KG1 (cell line): ENCODE measurements around the gene USP34.
"Not testable (repeated sequence)": the region's sequence is repeated elsewhere in the genome, so short reads cannot be mapped to it uniquely, and the experiment has no call there.

Experiments used
- DNase-seq: peaks from one replicate; lab custom pipeline; 2025; lab: John Stamatoyannopoulos, UW

Gene USP34

DNA sequence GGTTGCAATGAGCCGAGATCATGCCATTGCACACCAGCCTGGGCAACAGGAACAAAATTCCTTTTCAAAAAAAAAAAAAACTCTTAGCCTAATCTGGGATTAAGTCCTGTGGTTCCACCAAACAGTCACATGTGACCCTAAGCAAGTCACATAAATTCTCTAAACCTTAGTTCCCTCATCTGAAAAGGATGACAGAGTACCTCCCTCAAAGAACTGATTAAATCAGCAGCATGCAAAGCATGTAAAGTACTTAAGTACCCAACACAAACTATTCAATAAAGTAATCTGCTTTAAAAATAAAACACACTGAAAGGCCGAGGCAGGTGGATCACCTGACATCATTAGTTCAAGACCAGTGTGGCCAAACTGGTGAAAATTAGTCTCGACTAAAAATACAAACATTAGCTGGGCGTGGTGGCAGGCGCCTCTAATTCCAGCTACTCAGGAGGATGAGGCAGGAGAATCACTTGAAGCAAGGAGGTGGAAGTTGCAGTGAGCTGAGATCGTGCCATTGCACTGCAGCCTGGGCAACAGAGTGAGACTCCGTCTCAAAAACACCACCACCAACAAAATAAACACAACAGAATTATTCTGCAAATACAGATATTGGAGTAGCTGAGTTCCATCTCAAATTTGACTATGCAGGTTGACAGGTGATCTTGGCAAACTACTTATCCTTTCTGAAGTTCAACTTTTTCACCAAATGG is 7.0 kb downstream of the USP34 start:
- no peak for DNase-seq

DNA sequence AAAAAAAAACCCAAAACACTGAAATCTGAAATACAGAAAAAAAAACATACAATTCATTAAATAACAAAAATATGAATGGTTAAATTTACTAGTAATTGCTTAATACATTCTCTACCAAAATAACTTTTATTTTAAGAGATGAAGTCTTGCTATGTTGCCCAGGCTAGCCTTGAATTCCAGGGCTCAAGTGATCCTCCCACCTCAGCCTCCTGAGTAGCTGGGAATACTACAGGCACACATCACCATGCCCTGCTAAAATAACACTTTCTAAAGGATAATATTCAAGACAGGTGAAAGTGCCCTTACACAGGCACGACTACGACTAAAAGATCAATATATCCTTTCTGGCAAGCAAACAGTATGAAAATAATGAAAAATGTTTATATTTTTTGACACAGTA is 9.5 kb downstream of the USP34 start:
- no peak for DNase-seq

DNA sequence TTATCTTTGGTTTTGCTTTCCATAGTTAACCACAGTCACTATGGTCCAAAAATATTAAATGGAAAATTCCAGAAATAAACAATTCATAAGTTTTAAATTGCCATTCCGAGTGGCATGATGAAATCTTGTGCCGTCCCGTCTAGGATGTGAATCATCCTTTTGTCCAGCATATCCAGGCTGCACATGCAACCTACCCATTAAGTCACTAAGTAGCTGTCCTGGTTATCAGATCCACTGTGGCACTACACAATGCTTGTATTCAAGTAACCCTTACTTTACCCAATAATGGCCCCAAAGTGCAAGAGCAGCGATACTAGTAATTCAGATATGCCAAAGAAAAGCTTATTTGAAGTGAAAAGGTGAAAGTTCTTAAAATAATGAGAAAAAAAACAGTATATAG is 10.7 kb downstream of the USP34 start:
- no peak for DNase-seq

DNA sequence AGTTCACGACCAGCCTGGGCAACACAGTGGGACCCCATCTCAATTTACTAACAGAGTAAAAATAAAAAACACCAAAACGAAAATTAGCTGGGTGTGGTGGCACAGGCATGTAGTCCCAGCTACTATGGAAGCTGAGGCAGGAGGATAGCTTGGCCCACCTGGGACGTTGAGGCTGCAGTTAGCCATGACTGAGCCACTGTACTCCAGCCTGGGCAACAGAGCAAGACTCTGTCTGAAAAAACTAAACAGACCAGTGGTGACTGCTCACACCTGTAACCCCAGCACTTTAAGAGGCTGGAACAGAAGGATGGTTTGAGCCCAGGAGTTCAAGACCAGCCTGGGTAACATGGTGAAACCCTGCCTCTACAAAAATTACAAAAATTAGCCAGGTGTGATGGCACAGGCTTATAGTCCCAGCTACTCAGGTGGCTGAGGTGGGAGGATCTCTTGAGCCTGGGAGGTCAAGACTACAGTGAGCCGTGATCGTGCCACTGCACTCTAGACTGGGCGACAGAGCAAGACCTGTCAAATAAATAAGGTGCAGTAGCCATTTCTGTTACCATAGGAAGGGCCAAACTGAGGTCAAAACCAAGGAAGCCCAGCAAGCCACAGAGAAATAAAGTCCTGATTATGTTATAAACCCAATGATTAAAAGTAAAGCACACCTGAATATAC is 14.0 kb downstream of the USP34 start:
- no peak for DNase-seq

DNA sequence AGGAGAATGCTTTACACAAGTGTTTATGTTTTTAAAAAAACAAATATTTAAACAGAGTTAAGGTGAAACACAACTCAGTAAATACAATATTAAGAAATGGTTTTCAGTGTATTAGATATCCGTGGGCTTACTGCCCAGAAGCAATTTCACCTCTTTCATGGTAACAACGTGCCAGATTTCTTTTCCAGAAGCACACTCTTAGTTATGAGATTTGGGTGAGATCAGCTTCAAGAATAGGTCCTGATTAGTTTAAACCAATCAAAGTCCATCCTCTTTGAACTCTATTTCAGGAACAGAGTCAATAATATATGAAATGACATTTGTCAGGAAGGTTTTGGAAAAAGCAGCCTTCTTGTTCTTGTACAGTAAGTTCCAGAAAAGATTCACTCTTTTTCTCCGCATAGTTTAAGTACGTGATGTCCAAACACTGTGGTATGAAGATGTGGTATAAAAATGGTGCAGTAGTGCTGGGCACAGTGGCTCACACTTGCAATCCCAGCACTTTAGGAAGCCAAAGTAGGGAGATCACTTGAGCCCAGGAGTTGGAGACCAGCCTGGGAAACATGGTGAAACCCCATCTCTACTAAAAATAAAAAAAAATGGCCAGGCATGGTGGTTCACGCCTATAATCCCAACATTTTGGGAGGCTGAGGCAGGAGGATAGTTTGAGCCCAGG is 14.7 kb downstream of the USP34 start:
- DNase-seq: no peak

DNA sequence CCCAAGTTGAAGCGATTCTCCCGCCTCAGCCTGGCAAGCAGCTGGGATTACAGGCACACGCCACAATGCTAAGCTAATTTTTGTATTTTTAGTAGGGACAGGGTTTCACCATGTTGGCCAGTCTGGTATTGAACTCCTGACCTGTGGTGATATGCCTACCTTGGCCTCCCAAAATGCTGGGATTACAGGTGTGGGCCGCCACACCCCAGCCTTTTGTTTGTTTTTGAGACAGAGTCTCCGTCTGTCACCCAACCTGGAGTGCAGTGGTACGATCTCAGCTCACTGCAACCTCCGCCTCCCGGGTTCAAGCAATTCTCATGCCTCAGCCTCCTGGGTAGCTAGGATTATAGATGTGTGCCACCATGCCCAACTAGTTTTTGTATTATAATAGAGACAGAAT is 15.9 kb downstream of the USP34 start:
- not testable (repeated sequence) for DNase-seq

DNA sequence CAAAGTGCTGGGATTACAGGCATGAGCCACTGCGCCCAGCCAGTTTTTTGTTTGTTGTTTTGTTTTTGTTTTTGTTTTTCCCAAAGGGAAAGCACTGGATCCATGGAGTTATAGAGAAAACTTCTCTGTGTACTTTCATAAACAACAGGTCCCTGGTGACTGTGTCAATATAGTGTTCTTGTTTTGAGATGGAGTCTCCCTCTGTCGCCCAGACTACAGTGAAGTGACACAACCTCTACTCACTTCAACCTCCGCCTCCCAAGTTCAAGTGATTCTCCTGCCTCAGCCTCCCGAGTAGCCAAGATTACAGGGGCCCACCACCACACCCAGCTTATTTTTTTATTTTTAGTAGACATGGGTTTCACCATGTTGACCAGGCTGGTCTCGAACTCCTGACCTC is 16.5 kb downstream of the USP34 start:
- no peak for DNase-seq

DNA sequence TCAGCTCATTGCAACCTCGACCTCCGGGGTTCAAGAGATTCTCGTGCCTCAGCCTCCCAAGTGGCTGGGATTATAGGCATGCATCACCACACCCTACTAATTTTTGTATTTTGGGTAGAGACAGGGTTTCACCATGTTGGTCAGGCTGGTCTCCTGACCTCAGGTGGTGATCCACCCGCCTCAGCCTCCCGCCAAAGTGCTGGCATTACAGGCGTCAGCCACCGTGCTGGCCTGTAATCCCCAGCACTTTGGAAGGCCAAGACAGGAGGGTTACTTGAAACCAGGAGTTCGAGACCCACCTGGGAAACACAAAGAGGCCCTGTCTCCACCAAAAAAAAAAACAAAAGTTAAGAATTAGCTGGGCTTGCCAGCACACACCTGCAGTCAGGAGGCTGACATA is 18.5 kb downstream of the USP34 start:
- no peak for DNase-seq

DNA sequence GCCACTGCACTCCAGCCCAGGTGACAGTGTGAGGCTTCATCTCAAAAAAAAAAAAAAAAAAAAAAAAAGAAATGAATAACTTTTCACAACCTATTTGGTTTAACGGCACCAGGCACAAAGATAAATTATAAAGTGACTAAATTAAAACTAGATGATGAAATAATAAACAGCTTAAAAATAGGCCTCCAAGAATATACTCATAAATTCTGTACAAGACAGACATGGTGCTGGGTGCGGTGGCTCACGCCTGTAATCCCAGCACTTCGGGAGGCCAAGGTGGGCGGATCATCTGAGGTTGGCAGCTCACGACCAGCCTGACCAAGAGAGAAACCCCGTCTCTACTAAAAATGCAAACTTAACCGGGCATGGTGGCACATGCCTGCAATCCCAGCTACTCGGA is 19.7 kb downstream of the USP34 start:
- DNase-seq: no peak

DNA sequence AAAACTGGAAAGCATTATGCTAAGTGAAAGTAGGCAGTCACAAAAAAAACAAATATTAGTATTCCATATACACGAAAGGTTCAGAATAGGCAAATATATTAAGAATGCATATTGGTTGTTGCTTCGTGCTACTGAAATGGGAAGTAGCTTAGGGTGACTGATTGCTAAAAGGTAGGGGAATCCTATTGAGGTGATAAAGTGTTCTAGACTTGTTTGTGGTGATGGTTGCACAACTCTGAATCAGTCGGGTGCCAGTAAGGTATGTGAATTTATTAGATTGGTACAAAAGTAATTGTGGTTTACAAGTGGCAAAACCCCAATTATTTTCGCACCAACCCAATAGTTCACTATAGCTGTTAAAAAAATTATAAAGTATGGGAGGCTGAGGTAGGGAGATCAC is 20.7 kb downstream of the USP34 start:
- DNase-seq: no peak

DNA sequence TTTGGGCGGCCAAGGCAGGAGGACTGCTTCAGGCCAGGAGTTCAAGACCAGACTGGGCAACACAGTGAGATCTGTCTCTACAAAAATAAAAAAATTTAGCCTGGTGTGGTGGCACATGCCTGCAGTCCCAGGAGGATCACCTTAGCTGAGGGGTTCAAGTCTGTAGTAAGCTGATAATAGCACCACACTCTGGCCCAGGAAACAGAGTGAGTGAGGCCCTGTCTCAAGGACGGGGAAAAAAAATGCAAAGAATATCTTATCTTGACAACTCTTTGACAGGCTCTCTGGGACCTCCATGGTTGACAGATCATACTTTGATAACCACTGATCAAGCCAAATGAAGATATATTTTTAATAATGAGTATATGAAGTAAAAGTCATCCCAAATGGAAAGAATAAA is 22.7 kb downstream of the USP34 start:
- no peak for DNase-seq

DNA sequence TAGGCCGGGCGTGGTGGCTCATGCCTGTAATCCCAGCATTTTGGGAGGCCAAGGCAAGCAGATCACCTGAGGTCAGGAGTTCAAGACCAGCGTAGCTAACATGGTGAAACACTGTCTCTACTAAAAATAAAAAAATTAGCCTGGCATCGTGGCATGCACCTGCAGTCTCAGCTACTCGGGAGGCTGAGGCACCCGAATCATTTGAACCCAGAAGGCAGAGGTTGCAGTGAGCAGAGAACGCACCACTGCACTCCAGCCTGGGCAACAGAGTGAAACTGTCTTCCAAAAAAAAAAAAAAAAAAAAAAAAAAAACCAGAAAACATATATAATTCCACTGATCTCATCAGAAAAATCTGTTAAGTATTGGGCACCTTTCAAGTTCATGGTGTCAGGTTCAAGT is 23.9 kb downstream of the USP34 start:
- not testable (repeated sequence) for DNase-seq

DNA sequence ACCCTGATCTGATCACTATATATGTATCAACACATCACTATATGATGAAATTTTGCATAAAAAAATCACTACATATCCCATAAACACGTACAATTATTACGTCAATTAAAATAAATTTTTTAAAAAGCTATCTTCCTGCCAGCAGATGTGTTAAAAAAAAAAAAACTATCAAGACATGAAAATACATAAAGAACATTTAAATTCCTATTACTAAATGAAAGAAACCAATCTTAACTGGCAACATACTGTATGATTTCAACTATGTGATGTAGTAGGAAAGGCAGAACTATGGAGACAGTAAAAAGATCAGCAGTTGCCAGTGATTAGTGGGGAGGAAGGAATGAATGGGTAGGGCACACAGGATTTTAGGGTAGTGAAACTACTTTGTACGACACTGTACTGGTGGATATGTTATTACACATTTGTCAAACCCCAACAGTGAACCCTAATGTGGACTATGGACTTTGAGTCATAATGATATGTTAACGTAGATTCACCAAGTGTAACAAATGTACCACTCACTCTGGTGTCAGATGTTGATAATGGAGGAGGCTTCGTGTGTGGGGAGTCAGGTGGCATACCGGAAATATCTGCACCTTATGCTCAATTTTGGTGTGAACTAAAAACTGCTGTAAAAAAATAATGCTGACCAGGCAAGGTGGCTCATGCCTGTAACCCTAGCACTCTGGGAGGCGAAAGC is 27.4 kb downstream of the USP34 start:
- DNase-seq: no peak

DNA sequence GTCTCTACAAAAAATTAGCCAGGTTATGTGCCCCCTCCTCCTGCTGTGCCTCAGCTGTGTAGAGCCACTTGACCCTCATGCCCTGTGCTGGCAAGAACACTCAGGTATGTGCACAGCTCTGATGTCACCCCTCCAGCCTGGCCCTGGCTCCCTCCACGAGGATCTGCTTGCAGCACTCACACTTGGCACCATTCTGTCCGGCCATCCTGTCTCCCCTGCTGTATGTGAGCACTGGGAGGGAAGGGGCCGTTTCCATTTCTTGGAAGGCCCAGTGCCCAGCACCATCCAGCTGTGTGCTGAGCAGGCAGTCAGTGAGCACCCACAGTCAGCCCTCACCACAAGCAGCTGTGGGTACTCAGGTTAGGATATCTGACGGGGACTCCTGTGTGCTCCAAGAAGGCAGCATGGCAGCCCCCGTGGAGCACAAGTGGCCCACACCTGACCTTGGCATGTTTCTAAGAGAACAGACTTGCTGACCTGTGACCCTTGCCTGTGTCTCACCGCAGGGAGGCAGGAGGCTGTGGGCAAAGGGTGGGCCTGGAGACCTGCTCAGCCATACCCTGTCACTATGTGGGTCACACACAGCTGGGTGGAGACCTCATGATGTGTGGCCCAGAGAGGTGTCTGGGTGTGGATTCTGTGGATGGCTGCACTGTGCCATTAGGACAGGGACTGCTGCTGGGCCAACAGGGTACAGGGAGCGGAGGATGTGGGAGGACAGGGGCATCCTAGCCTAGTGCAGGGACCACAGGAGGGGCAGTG is 31.5 kb downstream of the USP34 start:
- no peak for DNase-seq

DNA sequence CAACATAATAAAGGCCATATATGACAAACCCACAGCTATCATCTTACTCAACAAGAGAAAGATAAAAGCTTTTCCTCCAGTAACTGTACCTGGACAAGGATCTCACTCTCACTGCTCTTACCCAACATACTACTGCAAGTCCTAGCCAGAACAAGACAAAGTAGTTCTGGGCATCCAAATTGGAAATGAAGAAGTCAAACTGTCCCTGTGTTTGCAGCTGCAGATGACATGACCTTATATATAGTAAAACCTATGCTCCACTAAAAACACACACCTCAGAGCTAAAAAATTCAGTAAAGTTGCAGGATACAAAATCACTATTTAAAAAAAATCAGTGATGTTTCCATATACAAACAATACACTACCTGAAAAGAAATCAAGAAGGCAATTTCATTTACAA is 32.2 kb downstream of the USP34 start:
- no peak for DNase-seq

DNA sequence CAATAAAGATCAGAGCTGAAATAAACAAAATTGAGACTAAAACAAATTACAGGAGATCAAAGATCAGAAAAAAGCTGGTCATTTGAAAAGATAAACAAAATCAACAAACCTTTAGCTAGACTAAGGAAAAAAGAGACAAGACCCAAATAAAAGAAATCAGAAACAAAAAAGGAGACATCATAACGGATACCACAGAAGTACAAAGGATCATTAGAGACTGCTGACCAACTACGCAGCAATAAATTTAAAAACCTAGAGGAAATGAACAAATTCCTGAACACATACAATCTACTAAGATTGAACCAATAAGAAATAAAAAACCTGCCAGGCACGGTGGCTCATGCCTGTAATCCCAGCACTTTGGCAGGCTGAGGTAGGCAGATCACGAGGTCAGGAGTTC is 33.7 kb downstream of the USP34 start:
- DNase-seq: no peak

DNA sequence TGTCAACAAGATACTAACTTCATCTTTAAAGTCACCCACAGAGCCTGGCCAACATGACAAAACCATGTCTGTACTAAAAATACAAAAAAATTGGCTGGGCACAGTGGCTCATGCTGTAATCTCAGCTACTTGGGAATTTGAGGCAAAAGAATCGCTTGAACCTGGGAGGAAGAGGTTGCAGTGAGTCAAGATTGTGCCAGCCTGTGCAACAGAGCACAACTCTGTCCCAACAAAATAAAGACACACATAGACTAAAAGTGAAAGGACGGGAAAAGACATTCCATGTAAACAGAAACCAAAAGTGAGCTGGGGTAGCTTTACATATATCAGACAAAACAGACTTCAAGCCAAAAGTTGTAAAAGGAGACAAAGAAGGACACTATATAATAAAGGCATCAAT is 34.8 kb downstream of the USP34 start:
- no peak for DNase-seq

DNA sequence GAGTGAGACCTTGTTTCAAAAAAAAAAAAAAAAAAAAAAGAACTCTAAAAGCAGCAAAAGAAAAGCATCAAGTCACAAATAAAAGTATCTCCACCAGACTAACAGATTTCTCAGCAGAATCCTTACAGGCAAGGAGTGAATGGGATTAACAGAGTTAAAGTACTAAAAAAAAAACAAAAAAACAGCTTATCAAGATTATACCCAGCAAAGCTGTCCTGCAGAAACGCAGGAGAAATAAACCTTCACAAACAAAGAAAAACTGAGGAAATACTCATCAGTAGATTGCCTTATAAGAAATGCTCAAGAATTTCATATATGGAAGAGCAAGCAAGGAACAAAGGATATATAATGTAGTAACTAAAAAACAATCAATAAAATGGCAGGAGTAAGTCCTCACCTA is 35.6 kb downstream of the USP34 start:
- DNase-seq: no peak

DNA sequence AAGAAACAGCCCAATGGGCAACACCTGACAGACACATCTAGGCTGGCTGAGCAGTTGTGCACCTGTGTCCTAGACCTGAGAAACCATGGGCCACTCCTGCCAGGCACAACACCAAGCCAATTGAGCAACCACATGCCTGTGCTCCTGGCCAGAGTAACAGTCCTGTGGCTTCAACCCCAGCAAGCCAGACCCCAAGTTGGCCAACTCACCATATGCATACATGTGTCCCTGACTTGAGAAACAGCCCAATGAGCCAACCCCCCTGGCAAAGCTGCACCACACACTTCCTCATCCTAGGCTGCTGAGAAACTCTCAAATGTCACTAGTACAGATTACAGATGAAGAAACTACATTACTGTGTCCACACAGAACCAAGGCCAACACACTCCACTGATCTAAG is 36.6 kb downstream of the USP34 start:
- DNase-seq: peak; percentile 14

DNA sequence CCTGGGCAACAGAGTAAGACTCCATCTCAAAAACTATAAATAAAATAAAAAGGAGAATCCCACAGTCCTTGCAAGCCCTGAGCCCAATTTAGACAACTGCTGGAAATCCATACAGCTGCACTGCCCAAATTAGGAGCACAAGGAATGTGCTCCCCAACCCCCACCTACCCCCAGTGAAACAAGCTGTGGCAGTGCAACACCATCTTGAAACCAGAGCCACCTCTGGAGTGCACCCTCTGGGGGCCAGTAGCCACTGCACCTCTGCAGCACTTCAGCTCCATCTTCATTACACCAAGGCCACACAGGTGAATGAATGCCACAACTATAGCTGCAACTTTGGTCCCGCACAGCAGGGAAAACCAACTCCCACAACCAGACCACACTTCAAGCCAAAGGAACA is 37.3 kb downstream of the USP34 start:
- DNase-seq: no peak

DNA sequence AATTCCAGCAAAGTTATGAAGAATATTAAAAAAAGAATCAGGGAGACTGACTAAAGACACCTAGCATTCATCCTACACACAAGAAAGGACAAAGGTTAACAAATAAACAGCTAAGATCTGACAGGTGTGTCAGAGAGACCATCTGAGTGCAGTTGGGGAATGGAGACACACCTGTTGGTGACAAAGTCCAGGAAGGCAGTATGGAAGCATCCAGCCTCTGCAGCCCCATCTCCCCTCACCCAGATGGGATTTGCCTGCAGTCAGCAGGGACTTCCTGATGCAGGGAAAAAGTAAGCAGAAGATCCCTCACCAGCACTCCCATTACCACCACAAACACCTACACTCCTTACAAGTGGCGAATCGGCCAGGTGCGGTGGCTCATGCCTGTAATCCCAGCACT is 37.9 kb downstream of the USP34 start:
- DNase-seq: no peak

DNA sequence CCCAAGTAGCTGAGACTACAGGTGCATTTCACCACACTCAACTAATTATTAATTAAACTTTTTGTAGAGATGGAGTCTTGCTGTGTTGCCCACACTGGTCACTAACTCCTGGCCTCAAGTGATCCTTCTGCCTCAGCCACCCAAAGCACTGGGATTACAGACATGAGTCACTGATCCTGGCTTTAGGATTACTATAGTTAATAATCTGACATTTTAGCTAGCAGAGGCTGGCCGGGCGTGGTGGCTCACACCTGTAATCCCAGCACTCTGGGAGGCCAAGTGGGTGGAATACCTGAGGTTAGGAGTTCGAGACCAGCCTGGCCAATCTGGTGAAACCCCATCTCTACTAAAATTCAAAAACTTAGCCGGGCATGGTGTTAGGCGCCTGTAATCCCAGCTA is 39.5 kb downstream of the USP34 start:
- DNase-seq: no peak
